ENCODE measurements around the gene DAO. TPM values are rescaled to one million over a fixed set of nuclear protein-coding genes. Genes with fewer than 3 reads are reported as not detected.
A peak's percentile ranks its signal among the peaks of the same experiment; 100 is the strongest.

DAO gene
- total and polyA plus RNA-seq, 8 donors = not detected

GRCh38 chr12:108884116-108885012 lies 4.5 kb downstream of the DAO start:
- H3K27ac ChIP-seq = no peak overlapping the region
- H3K9me3 ChIP-seq = no peaks in the 10 kb centered on the region
- no peaks in the 10 kb centered on the region for H3K4me1 ChIP-seq
- intact Hi-C loops (cut with DNase I; ENCODE audit: low total_unique reads) = loop anchor here (10.0 kb wide), 1 partner anchor 60 kb away; no protein-coding TSS in a partner anchor
- 51 to 60% (median 58%) methylated on average over 16 of the region's 16 CpGs for WGBS, 5 donors
- DNase-seq = peak; percentile 61 to 65
- no peaks in the 10 kb centered on the region for H3K36me3 ChIP-seq
- TF ChIP-seq, protein P1, sequence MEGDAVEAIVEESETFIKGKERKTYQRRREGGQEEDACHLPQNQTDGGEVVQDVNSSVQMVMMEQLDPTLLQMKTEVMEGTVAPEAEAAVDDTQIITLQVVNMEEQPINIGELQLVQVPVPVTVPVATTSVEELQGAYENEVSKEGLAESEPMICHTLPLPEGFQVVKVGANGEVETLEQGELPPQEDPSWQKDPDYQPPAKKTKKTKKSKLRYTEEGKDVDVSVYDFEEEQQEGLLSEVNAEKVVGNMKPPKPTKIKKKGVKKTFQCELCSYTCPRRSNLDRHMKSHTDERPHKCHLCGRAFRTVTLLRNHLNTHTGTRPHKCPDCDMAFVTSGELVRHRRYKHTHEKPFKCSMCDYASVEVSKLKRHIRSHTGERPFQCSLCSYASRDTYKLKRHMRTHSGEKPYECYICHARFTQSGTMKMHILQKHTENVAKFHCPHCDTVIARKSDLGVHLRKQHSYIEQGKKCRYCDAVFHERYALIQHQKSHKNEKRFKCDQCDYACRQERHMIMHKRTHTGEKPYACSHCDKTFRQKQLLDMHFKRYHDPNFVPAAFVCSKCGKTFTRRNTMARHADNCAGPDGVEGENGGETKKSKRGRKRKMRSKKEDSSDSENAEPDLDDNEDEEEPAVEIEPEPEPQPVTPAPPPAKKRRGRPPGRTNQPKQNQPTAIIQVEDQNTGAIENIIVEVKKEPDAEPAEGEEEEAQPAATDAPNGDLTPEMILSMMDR (IDR thresholded peaks at IDR 0.05) = peak in 4 of 7 experiments; percentile 23 to 62 (median 44)
- TF ChIP-seq POLR2AphosphoS5 (IDR thresholded peaks at IDR 0.05) (no peak), POLR2A (IDR thresholded peaks at IDR 0.05) (no peak), EP300 (IDR thresholded peaks at IDR 0.05) (no peak)
- no peak overlapping the region for H3K4me3 ChIP-seq
- no peaks in the 10 kb centered on the region for H3K27me3 ChIP-seq

GRCh38 chr12:108886873-108887629 lies 7.2 kb downstream of the DAO start:
- TF ChIP-seq, protein P1 (IDR thresholded peaks at IDR 0.05) = no peak
- TF ChIP-seq EP300 (IDR thresholded peaks at IDR 0.05) (no peak), POLR2AphosphoS5 (IDR thresholded peaks at IDR 0.05) (no peak)
- DNase-seq = no peak
- Histone ChIP-seq H3K9me3 (peaks cover 0 to 8% (median 2%) of the 10 kb centered on the region in 4 donors), H3K27ac (no peak overlapping the region), H3K4me3 (no peak overlapping the region), H3K27me3 (no peaks in the 10 kb centered on the region), H3K4me1 (no peaks in the 10 kb centered on the region), H3K36me3 (no peaks in the 10 kb centered on the region)
- intact Hi-C loops (cut with DNase I; ENCODE audit: low total_unique reads) = loop anchor here (10.0 kb wide), 1 partner anchor 58 kb away; no protein-coding TSS in a partner anchor
- 56 to 77% (median 71%) methylated on average over 9 of the region's 9 CpGs for WGBS, 5 donors

DNA sequence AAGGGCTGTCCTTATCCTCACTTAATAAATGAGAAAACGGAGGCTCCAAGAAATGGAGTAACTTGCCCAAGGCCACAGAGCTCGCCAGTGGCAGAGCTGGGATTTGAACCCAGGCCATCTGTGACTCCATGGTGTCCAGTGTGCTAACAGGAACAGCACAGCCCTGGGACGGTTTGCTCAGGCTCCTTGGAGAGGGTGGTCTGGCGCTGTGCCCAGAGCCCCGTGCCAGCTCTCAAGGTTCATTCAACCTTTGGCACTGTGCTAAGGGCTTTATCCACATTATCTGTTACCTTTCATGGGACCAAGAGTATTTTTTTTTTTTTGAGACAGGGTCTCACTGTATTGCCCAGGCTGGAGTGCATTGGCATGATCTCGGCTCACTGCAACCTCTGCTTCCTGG lies 8.1 kb downstream of the DAO start:
- peaks cover 0 to 8% (median 2%) of the 10 kb centered on the region in 4 donors for H3K9me3 ChIP-seq
- H3K27ac ChIP-seq = no peak overlapping the region
- H3K4me1 ChIP-seq = no peaks in the 10 kb centered on the region
- no peak overlapping the region for H3K4me3 ChIP-seq
- no peak for DNase-seq
- no peak for TF ChIP-seq POLR2AphosphoS5 (IDR thresholded peaks at IDR 0.05)
- intact Hi-C loops (cut with DNase I; ENCODE audit: low total_unique reads) = loop anchor here (10.0 kb wide), 1 partner anchor 57 kb away; no protein-coding TSS in a partner anchor
- 42 to 54% (median 50%) methylated on average over 6 of the region's 6 CpGs for WGBS, 5 donors
- H3K27me3 ChIP-seq = no peaks in the 10 kb centered on the region
- H3K36me3 ChIP-seq = no peaks in the 10 kb centered on the region

- no peak for TF ChIP-seq EP300 (IDR thresholded peaks at IDR 0.05)
- no peak for TF ChIP-seq POLR2AphosphoS5 (IDR thresholded peaks at IDR 0.05)
- no peak for TF ChIP-seq POLR2A (IDR thresholded peaks at IDR 0.05)
- TF ChIP-seq, protein P1 (IDR thresholded peaks at IDR 0.05) = no peak
- WGBS, 5 donors = 57 to 67% (median 61%) methylated on average over 2 of the region's 2 CpGs
Measured at GRCh38 chr12:108890208-108890607, 10.3 kb downstream of the DAO start.

More at GRCh38 chr12:108890208-108890607, 10.3 kb downstream of the DAO start:
- H3K4me1 ChIP-seq = no peaks in the 10 kb centered on the region
- DNase-seq = peak in 1 of 2 donors; percentile 21
- H3K4me3 ChIP-seq = no peak overlapping the region
- intact Hi-C loops (cut with DNase I; ENCODE audit: low total_unique reads) = no loop called here
- H3K9me3 ChIP-seq = peaks cover 0 to 8% (median 2%) of the 10 kb centered on the region in 4 donors
- H3K27ac ChIP-seq = no peak overlapping the region
- H3K36me3 ChIP-seq = no peaks in the 10 kb centered on the region
- H3K27me3 ChIP-seq = no peaks in the 10 kb centered on the region

All from stomach (tissue), 9 donors.